NT2/D1 (cell line): ENCODE measurements around the gene GPR132.

Source experiments
- DNase-seq: peaks from one replicate; pipeline ENCODE4 v3.0.0-alpha.2; 2011; ENCODE audit warnings: low read depth, low spot score
- H3K27me3 ChIP-seq: 2 replicates; pipeline ENCODE4 v1.6.0; 2011; ENCODE audit warnings: mild to moderate bottlenecking; ENCODE audit not compliant: insufficient read length, insufficient read depth
- H3K36me3 ChIP-seq: 2 replicates; pipeline ENCODE4 v1.6.1; 2011; ENCODE audit warnings: mild to moderate bottlenecking, low read length, mixed read lengths; ENCODE audit not compliant: insufficient read depth, insufficient read length
- H3K4me1 ChIP-seq: 2 replicates; pipeline ENCODE4 v1.5.1; 2011; ENCODE audit not compliant: insufficient read depth, insufficient read length
- H3K4me3 ChIP-seq: 2 replicates; pipeline ENCODE4 v1.5.1; 2011; ENCODE audit warnings: low read depth; ENCODE audit not compliant: insufficient read length
- H3K9ac ChIP-seq: 2 replicates; pipeline ENCODE4 v1.6.0; 2011; ENCODE audit warnings: low read depth; ENCODE audit not compliant: insufficient read length
- H3K9me3 ChIP-seq: 2 replicates; pipeline ENCODE4 v1.5.1; 2011; ENCODE audit warnings: mild to moderate bottlenecking, low read length; ENCODE audit not compliant: insufficient read depth
- SUZ12 ChIP-seq: IDR thresholded peaks from 2 replicates; pipeline ENCODE4 v1.6.1; 2011; ENCODE audit not compliant: insufficient read length, insufficient read depth; ENCODE audit errors: extremely low read depth
- YY1 ChIP-seq: IDR thresholded peaks from 2 replicates; pipeline ENCODE4 v1.6.1; 2011; ENCODE audit not compliant: insufficient read length, insufficient read depth
- ZNF274 ChIP-seq: IDR thresholded peaks from 2 replicates; pipeline ENCODE4 v1.6.1; 2011; ENCODE audit warnings: mild to moderate bottlenecking, low read depth, low read length

The GPR132 gene

DNA sequence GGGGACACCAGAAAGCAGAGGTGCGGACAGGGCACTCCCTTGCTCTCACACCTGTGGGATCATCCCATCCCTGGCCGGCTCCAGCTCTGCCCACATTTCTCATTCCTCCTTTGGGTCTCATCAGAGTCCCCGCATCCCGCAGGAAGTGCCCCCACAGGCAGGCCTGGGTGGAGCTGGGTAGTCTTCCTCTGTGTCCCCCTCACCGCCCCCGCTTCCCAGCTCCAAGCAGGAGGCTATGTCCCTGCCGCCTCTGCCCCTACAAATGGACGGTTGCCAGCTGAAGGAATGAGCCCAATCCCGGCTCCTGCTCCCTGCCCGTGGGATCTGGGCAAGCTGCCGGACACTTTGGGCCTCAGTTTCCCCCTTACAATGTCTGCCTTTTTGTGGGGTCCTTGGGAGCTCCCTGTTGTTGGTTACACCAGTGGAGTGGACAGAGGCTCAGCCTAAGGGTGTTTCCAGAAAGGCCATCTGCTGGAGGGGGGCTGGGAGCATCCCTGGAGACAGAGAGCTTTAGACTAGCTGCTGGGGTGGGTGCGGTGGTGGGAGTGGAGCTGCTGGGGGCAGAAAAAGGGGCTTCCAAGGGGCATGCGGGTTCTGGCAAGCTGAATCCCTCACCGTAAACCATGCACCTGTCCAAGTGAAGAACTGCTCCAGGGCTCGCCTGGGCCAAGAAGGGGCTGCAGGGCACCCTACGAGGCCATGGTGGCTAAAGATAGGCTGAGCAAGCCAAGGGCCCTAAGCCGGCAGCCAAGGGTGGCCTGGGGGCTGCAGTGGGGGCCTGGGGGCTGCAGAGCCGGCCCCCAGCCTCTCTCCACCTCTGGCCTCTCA is 7.9 kb upstream of the GPR132 start:
- no peaks in the 10 kb centered on the region for H3K36me3 ChIP-seq
- H3K9ac ChIP-seq = no peak overlapping the region
- no peak overlapping the region for H3K4me3 ChIP-seq
- no peak for TF ChIP-seq SUZ12
- TF ChIP-seq YY1 = no peak
- TF ChIP-seq ZNF274 = no peak
- H3K4me1 ChIP-seq = peaks cover 9% of the 10 kb centered on the region
- H3K9me3 ChIP-seq = no peaks in the 10 kb centered on the region
- H3K27me3 ChIP-seq = peaks cover 3% of the 10 kb centered on the region
- DNase-seq = no peak

DNA sequence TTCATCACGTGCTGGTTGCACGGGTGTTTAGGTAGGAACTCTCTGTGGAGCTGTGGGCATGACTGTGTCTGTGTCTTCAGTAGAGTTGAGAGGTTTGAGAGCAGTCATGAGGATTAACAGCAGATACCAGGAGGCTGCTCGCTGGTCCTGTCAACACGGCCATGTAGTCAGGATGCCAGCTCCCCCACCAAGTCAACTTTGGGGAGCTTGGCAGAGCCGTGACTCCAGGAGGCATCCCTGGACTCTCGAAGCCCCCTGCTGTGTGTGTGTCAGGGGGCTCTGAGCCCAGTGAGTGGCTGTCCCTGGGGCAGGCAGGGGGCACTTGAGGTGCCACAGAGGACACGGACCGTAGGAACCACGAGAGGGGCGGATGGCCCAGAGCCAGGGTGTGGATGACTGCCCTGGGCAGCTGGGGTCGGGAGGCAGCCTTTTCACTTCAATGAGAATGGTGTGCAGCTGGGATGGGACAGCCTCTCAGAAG is 7.2 kb upstream of the GPR132 start:
- Histone ChIP-seq H3K4me3 (no peak overlapping the region), H3K4me1 (peaks cover 9% of the 10 kb centered on the region), H3K36me3 (no peaks in the 10 kb centered on the region), H3K9ac (no peak overlapping the region), H3K27me3 (peaks cover 3% of the 10 kb centered on the region), H3K9me3 (no peaks in the 10 kb centered on the region)
- no peak for TF ChIP-seq ZNF274
- DNase-seq = no peak

DNA sequence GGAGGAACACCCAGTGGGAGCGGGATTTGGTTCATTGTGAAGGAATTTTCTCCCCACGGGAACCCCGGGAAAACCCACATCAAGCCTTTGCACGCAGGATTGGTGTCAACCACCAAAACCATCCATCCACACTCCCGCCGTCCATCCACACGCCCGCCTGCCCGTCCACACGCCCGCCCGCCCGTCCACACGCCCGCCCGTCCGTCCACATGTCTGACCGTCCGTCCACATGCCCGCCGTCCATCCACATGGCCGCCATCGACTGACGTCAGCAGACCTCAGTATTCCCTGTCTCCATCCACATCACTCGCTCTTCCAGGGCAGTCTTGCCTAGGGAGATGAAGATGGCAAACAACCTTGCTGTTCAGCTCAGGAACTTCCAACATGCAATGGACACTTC is 6.7 kb upstream of the GPR132 start:
- DNase-seq = no peak
- H3K4me1 ChIP-seq = peaks cover 9% of the 10 kb centered on the region
- no peak overlapping the region for H3K4me3 ChIP-seq
- no peaks in the 10 kb centered on the region for H3K36me3 ChIP-seq
- no peak overlapping the region for H3K9ac ChIP-seq
- no peaks in the 10 kb centered on the region for H3K9me3 ChIP-seq
- H3K27me3 ChIP-seq = peaks cover 3% of the 10 kb centered on the region
- TF ChIP-seq SUZ12 (no peak), ZNF274 (no peak), YY1 (no peak)

DNA sequence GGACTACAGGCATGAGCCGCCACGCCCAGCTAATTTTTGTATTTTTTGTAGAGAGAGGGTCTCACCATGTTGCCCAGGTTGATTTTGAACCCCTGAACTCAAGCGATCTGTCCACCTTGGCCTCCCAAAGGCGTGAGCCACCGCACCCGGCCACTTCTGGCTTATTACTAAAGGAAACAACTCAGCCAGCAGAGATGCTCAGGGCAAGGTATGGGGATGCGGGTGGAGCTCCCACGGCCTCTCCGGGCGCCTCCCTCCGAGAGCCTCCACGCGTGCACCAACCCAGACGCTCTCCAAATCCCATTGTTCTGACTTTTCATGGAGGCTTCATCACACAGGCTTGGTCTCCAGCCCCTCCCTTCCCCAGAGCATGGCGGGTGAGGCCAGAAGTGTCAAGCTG is 6.1 kb upstream of the GPR132 start:
- Histone ChIP-seq H3K36me3 (no peaks in the 10 kb centered on the region), H3K27me3 (peaks cover under 1% of the 10 kb centered on the region), H3K9me3 (no peaks in the 10 kb centered on the region), H3K9ac (no peak overlapping the region), H3K4me1 (peaks cover 7% of the 10 kb centered on the region), H3K4me3 (no peak overlapping the region)
- TF ChIP-seq ZNF274 = no peak
- TF ChIP-seq YY1 = no peak
- TF ChIP-seq SUZ12 = no peak
- no peak for DNase-seq

DNA sequence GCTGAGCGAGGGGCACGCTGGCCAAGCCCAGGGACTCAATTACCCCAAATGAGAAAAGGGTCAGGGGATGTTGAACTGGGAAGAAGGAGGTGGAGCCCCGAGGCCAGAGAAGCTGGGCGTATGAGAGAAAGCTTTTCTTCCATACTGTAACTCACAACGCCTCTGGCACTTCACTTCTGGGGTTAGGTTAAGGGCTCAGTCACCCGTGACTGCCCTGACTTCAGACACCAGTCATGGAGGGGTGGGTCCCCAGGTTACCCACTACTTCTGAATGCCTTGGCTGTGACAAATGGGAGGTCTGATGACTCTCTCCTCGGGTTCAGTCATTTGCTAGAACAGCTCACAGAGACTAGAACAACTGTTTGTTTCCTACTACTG is 5.5 kb upstream of the GPR132 start:
- H3K4me1 ChIP-seq = peaks cover 4% of the 10 kb centered on the region
- no peak for DNase-seq
- no peak overlapping the region for H3K9ac ChIP-seq
- H3K36me3 ChIP-seq = no peaks in the 10 kb centered on the region
- no peaks in the 10 kb centered on the region for H3K27me3 ChIP-seq
- H3K9me3 ChIP-seq = no peaks in the 10 kb centered on the region
- H3K4me3 ChIP-seq = no peak overlapping the region
- TF ChIP-seq YY1 (no peak), ZNF274 (no peak), SUZ12 (no peak)

DNA sequence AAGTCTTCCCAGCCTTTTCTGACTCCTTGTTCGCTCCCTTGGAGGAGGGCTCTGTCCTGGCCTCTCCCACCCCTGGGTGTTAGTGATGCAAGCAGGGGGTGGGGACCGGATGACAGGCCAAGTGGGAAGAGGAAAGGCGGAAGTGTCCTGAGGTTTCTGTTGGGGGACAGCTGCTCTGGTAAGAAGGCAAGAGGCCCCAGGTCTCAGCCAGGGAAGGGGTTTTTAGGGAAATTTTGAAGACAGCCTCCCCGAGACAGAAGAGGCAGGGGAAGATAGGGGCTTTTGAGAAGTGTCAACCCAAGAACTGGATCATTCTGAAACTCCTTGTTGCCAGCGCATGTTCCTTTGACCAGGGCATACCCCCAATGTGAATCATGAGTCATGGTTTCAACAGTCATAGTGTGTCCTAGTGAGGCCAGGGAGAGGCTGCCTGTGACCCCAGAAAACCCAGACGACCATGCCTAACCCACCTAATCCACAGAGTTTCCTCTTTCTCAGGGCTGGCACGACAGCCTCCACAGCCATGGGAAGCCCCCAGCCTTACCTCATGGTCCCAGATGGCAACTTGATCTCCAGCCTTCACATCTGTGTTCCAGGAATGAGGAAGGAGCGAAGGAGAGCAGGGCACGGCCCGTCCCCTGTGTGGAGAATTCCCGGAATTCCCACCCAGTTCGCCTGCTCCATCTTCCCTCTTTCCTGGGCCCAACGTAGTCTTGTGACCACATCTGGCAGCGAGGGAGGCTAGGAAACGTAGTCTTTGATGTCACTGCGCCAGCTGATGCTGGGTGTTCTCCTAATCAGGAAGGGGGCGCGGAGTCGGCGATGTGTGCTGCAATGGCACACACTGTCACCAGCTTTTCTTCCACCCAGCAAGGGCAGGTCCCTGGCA is 4.9 kb upstream of the GPR132 start:
- TF ChIP-seq SUZ12 (no peak), YY1 (no peak), ZNF274 (no peak)
- Histone ChIP-seq H3K9me3 (no peaks in the 10 kb centered on the region), H3K27me3 (no peaks in the 10 kb centered on the region), H3K36me3 (no peaks in the 10 kb centered on the region), H3K4me1 (peaks cover 8% of the 10 kb centered on the region), H3K4me3 (no peak overlapping the region), H3K9ac (no peak overlapping the region)
- no peak for DNase-seq

DNA sequence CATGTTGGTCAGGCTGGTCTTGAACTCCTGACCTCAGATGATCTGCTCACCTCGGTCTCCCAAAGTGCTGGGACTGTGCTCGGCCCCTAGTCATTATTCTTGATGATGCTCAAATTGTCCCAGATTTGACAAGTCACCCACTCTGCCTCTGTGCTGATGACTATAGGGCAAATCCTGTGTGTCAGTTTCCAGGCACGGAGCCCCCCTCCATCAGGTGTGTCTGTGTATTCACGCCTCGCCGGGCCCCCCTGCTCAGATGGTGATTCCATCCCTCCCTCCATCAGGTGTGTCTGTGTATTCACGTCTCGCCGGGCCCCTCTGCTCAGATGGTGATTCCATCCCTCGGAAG is 4.3 kb upstream of the GPR132 start:
- H3K4me1 ChIP-seq = peaks cover 4% of the 10 kb centered on the region
- DNase-seq = no peak
- no peak overlapping the region for H3K4me3 ChIP-seq
- no peaks in the 10 kb centered on the region for H3K27me3 ChIP-seq
- TF ChIP-seq YY1 (no peak), SUZ12 (no peak), ZNF274 (no peak)
- H3K36me3 ChIP-seq = no peaks in the 10 kb centered on the region
- H3K9me3 ChIP-seq = no peaks in the 10 kb centered on the region
- no peak overlapping the region for H3K9ac ChIP-seq
